ENCODE data around the gene FGFR4.
A peak's percentile ranks its signal among the peaks of the same experiment; 100 is the strongest.

FGFR4 gene

DNA sequence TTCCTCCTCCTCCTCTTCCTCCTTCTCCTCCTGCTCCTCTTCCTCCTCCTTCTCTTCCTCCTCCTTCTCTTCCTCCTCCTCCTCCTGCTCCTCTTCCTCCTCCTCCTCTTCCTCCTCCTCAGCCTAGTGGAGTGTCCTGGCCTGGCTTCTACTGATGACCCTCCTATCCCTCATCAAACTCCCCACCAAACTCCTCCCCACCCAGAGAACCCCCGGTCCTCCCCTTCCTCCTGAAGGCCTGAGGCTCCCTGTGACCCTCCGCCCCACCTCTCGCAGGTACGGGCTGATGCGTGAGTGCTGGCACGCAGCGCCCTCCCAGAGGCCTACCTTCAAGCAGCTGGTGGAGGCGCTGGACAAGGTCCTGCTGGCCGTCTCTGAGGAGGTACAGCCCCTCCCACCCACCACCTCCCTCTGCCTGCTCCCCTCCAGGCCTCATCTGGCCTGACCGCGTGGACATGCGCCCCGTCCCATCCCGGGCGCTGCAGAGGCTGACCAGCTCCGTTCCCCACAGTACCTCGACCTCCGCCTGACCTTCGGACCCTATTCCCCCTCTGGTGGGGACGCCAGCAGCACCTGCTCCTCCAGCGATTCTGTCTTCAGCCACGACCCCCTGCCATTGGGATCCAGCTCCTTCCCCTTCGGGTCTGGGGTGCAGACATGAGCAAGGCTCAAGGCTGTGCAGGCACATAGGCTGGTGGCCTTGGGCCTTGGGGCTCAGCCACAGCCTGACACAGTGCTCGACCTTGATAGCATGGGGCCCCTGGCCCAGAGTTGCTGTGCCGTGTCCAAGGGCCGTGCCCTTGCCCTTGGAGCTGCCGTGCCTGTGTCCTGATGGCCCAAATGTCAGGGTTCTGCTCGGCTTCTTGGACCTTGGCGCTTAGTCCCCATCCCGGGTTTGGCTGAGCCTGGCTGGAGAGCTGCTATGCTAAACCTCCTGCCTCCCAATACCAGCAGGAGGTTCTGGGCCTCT lies 10.6 kb downstream of the FGFR4 start:
- Histone ChIP-seq H4K8ac (ENCODE audit: low read length) (peak overlapping the region; percentile 57), H2BK15ac (ENCODE audit: low read depth, poor library complexity, severe bottlenecking) (peak overlapping the region; percentile 54), H3K36me3 (ENCODE audit: control insufficient read depth in 1 of 2, insufficient read depth in 2 of 2, low read depth in 1 of 2, low read length in 2 of 2) (peaks cover 0 to 55% of the 10 kb centered on the region in 2 experiments), H2BK5ac (ENCODE audit: low read depth, low read length, poor library complexity, severe bottlenecking) (no peak overlapping the region), H3K4me1 (ENCODE audit: control insufficient read depth, insufficient read depth, low read depth, low read length) (peaks cover 66% of the 10 kb centered on the region), H2BK120ac (ENCODE audit: low read depth, low read length) (no peak overlapping the region), H3K14ac (ENCODE audit: low read length in 2 of 2) (no peak overlapping the region), H3K27me3 (ENCODE audit: control insufficient read depth in 1 of 2, insufficient read depth in 1 of 2, low read length in 2 of 2) (peaks cover 0 to 22% of the 10 kb centered on the region in 2 experiments), H2AK5ac (ENCODE audit: low read length, severe bottlenecking) (peak overlapping the region; percentile 60), H3K9ac (ENCODE audit: low read length) (no peak overlapping the region), H3K79me1 (replicated peaks; ENCODE audit: low read length, poor library complexity, severe bottlenecking) (peaks cover 7% of the 10 kb centered on the region), H3K18ac (ENCODE audit: low read depth in 1 of 2, low read length in 2 of 2) (peak overlapping the region in 1 of 2 experiments; percentile 16), H3K4ac (ENCODE audit: low read depth in 1 of 2, low read length in 2 of 2) (peak overlapping the region in 1 of 2 experiments; percentile 48), H3K4me3 (ENCODE audit: insufficient read depth in 1 of 2, low read depth in 1 of 2, low read length in 2 of 2) (no peak overlapping the region), H3K23ac (ENCODE audit: low read length in 2 of 2) (no peak overlapping the region), H3K9me3 (ENCODE audit: control insufficient read depth, low read length) (no peaks in the 10 kb centered on the region), H3K27ac (ENCODE audit: low read length, poor library complexity, severe bottlenecking) (no peak overlapping the region), H2BK12ac (ENCODE audit: low read length in 2 of 2) (peak overlapping the region in 1 of 2 experiments; percentile 38), H2AFZ (ENCODE audit: low read depth, low read length) (no peak overlapping the region), H4K91ac (ENCODE audit: low read length) (no peak overlapping the region), H3K4me2 (ENCODE audit: low read length, poor library complexity, severe bottlenecking) (no peak overlapping the region)
- 93% methylated on average over 30 of the region's 30 CpGs for WGBS
- DNase-seq = no peak

DNA sequence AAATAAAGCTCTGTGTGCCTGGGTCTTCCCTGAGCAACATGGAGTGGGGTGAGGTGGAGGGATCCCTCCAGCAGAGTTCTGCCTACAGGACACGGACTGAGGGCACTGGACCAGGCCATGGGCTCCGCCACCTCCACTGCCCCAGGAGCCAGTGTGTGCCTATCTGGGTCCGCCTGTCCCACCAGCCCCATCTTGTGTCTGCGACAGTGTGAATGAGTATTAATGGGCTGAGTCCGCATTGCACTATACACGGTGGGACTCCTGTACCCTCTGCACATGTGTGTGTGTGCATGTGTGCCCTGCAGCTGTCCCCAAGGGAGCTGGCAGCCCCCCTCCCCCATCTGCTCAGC lies 11.4 kb downstream of the FGFR4 start:
- DNase-seq = no peak
- H3K4me3 ChIP-seq (ENCODE audit: insufficient read depth in 1 of 2, low read depth in 1 of 2, low read length in 2 of 2) = no peak overlapping the region
- H2BK15ac ChIP-seq (ENCODE audit: low read depth, poor library complexity, severe bottlenecking) = peak overlapping the region; percentile 4
- peak overlapping the region; percentile 66 for H4K8ac ChIP-seq (ENCODE audit: low read length)
- H4K91ac ChIP-seq (ENCODE audit: low read length) = peak overlapping the region; percentile 67
- peak overlapping the region in 1 of 2 experiments; percentile 46 for H3K4ac ChIP-seq (ENCODE audit: low read depth in 1 of 2, low read length in 2 of 2)
- H3K9ac ChIP-seq (ENCODE audit: low read length) = no peak overlapping the region
- H3K79me1 ChIP-seq (replicated peaks; ENCODE audit: low read length, poor library complexity, severe bottlenecking) = peaks cover 5% of the 10 kb centered on the region
- H3K27me3 ChIP-seq (ENCODE audit: control insufficient read depth in 1 of 2, insufficient read depth in 1 of 2, low read length in 2 of 2) = peaks cover 0 to 22% of the 10 kb centered on the region in 2 experiments
- H2BK5ac ChIP-seq (ENCODE audit: low read depth, low read length, poor library complexity, severe bottlenecking) = no peak overlapping the region
- H3K4me2 ChIP-seq (ENCODE audit: low read length, poor library complexity, severe bottlenecking) = no peak overlapping the region
- peak overlapping the region in 1 of 2 experiments; percentile 53 for H3K14ac ChIP-seq (ENCODE audit: low read length in 2 of 2)
- H2BK120ac ChIP-seq (ENCODE audit: low read depth, low read length) = no peak overlapping the region
- H3K23ac ChIP-seq (ENCODE audit: low read length in 2 of 2) = no peak overlapping the region
- H2AK5ac ChIP-seq (ENCODE audit: low read length, severe bottlenecking) = peak overlapping the region; percentile 60
- no peaks in the 10 kb centered on the region for H3K9me3 ChIP-seq (ENCODE audit: control insufficient read depth, low read length)
- H3K36me3 ChIP-seq (ENCODE audit: control insufficient read depth in 1 of 2, insufficient read depth in 2 of 2, low read depth in 1 of 2, low read length in 2 of 2) = peaks cover 0 to 47% of the 10 kb centered on the region in 2 experiments
- peaks cover 63% of the 10 kb centered on the region for H3K4me1 ChIP-seq (ENCODE audit: control insufficient read depth, insufficient read depth, low read depth, low read length)
- peak overlapping the region; percentile 22 to 23 for H3K18ac ChIP-seq (ENCODE audit: low read depth in 1 of 2, low read length in 2 of 2)
- peak overlapping the region in 1 of 2 experiments; percentile 17 for H2BK12ac ChIP-seq (ENCODE audit: low read length in 2 of 2)
- H2AFZ ChIP-seq (ENCODE audit: low read depth, low read length) = no peak overlapping the region
- 90% methylated on average over 6 of the region's 6 CpGs for WGBS
- peak overlapping the region; percentile 56 for H3K27ac ChIP-seq (ENCODE audit: low read length, poor library complexity, severe bottlenecking)

DNA sequence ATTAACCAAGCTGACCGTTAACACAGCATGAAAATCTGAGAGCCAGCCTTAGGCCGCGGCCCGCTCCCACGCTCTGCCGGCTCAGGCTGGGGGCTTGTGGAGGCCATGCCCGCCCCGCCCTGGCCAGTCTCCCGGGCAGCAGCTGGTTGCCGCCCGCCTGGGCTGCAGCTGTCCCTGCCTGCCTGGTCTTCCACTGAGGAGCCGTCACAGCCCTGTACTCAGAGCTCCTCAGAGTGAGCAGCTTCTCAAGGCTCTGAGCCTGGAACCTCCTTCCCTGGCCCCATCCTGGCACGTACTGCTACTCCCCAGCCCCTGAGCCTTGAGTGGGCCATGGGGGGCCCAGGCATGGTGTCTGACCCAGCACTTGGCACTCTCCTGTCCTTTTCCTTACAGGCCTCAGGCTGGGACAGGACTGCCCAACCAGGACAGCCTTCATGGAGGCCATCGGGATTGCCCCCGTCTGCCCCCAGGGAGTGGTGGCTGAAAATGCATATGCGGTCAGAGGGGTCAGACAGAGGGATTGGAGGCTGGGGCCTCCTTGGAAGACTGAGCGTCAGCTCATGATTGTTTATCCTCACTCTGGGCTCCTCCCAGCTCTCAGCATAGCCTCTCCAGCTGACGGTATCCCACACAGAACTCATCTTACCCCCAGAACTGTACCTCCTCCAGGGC lies 11.9 kb downstream of the FGFR4 start:
- no peak overlapping the region for H2BK5ac ChIP-seq (ENCODE audit: low read depth, low read length, poor library complexity, severe bottlenecking)
- DNase-seq = peak; percentile 82
- 60% methylated on average over 18 of the region's 18 CpGs for WGBS
- H3K79me1 ChIP-seq (replicated peaks; ENCODE audit: low read length, poor library complexity, severe bottlenecking) = peaks cover 2% of the 10 kb centered on the region
- peak overlapping the region in 1 of 2 experiments; percentile 53 for H3K14ac ChIP-seq (ENCODE audit: low read length in 2 of 2)
- H3K18ac ChIP-seq (ENCODE audit: low read depth in 1 of 2, low read length in 2 of 2) = peak overlapping the region; percentile 22 to 23
- H3K27ac ChIP-seq (ENCODE audit: low read length, poor library complexity, severe bottlenecking) = peak overlapping the region; percentile 59
- H2BK120ac ChIP-seq (ENCODE audit: low read depth, low read length) = no peak overlapping the region
- H2BK12ac ChIP-seq (ENCODE audit: low read length in 2 of 2) = peak overlapping the region in 1 of 2 experiments; percentile 17
- peak overlapping the region in 1 of 2 experiments; percentile 46 for H3K4ac ChIP-seq (ENCODE audit: low read depth in 1 of 2, low read length in 2 of 2)
- H3K36me3 ChIP-seq (ENCODE audit: control insufficient read depth in 1 of 2, insufficient read depth in 2 of 2, low read depth in 1 of 2, low read length in 2 of 2) = peaks cover 0 to 42% of the 10 kb centered on the region in 2 experiments
- H2BK15ac ChIP-seq (ENCODE audit: low read depth, poor library complexity, severe bottlenecking) = no peak overlapping the region
- peak overlapping the region; percentile 1 for H2AK5ac ChIP-seq (ENCODE audit: low read length, severe bottlenecking)
- peak overlapping the region; percentile 66 for H4K8ac ChIP-seq (ENCODE audit: low read length)
- no peak overlapping the region for H3K4me3 ChIP-seq (ENCODE audit: insufficient read depth in 1 of 2, low read depth in 1 of 2, low read length in 2 of 2)
- peaks cover 0 to 21% of the 10 kb centered on the region in 2 experiments for H3K27me3 ChIP-seq (ENCODE audit: control insufficient read depth in 1 of 2, insufficient read depth in 1 of 2, low read length in 2 of 2)
- peaks cover 63% of the 10 kb centered on the region for H3K4me1 ChIP-seq (ENCODE audit: control insufficient read depth, insufficient read depth, low read depth, low read length)
- peak overlapping the region; percentile 67 for H4K91ac ChIP-seq (ENCODE audit: low read length)
- no peak overlapping the region for H3K9ac ChIP-seq (ENCODE audit: low read length)
- no peaks in the 10 kb centered on the region for H3K9me3 ChIP-seq (ENCODE audit: control insufficient read depth, low read length)
- no peak overlapping the region for H3K4me2 ChIP-seq (ENCODE audit: low read length, poor library complexity, severe bottlenecking)
- no peak overlapping the region for H2AFZ ChIP-seq (ENCODE audit: low read depth, low read length)
- peak overlapping the region in 1 of 2 experiments; percentile 28 for H3K23ac ChIP-seq (ENCODE audit: low read length in 2 of 2)
